GM12878 (cell line): Measurements from ENCODE around the gene NECTIN1. TPM values are rescaled to one million over a fixed set of nuclear protein-coding genes. Genes with fewer than 3 reads are reported as not detected.

ENCODE experiments used
- BCL11A ChIP-seq: IDR thresholded peaks from 2 replicates; pipeline ENCODE4 v1.6.1; 2011; ENCODE audit warnings: low read depth, low read length
- CTCF ChIP-seq, 3 experiments: IDR thresholded peaks in 2 of 3; conservative IDR thresholded peaks in 1 of 3; 2 replicates each; pipeline ENCODE4 v1.5.1; 2011; ENCODE audit warnings: low read depth in 3 of 3, low read length in 3 of 3, mild to moderate bottlenecking in 3 of 3, control low read depth in 2 of 3, moderate library complexity in 2 of 3, inconsistent platforms in 1 of 3, mixed read lengths in 1 of 3; ENCODE audit not compliant: control insufficient read depth in 2 of 3, insufficient read depth in 1 of 3; ENCODE audit errors: extremely low read depth in 1 of 3
- EZH2 ChIP-seq: IDR thresholded peaks from 2 replicates; pipeline ENCODE4 v1.6.1; 2012; ENCODE audit warnings: low read depth, mild to moderate bottlenecking, control low read depth, inconsistent platforms, low read length, borderline replicate concordance; ENCODE audit not compliant: control insufficient read depth
- KLF5 ChIP-seq: fragments of 450-650 bp; IDR thresholded peaks from 2 replicates; pipeline ENCODE4 v1.6.1; 2014; ENCODE audit warnings: mild to moderate bottlenecking; ENCODE audit not compliant: partially characterized antibody
- NFYA ChIP-seq: IDR thresholded peaks from 2 replicates; pipeline ENCODE4 v1.6.1; 2011; ENCODE audit warnings: low read depth, mild to moderate bottlenecking, low read length, improper control_type of control experiment, borderline replicate concordance
- PKNOX1 ChIP-seq: fragments of 450-650 bp; IDR thresholded peaks from 2 replicates; pipeline ENCODE4 v1.6.1; 2016; ENCODE audit warnings: mild to moderate bottlenecking
- RCOR1 ChIP-seq: conservative IDR thresholded peaks from 2 replicates; pipeline ENCODE4 v1.6.1; 2012; ENCODE audit warnings: low read depth, low read length, improper control_type of control experiment
- ZBTB4 ChIP-seq: fragments of 450-650 bp; formaldehyde crosslinking; IDR thresholded peaks from 2 replicates; pipeline ENCODE4 v1.4.0; 2022; ENCODE audit warnings: mild to moderate bottlenecking, moderate library complexity
- ZNF384 ChIP-seq: IDR thresholded peaks from 2 replicates; pipeline ENCODE4 v1.6.1; 2012; ENCODE audit warnings: low read depth, mild to moderate bottlenecking, low read length, improper control_type of control experiment, borderline replicate concordance
- ZNF687 ChIP-seq: fragments of 450-650 bp; IDR thresholded peaks from 2 replicates; pipeline ENCODE4 v1.6.1; 2017; ENCODE audit warnings: mild to moderate bottlenecking, moderate library complexity
- polyA plus RNA-seq, 11 experiments: library from polyadenylated mRNA; depleted of rRNA in 4 of 11; unstranded in 6 of 11; stranded (reverse) in 5 of 11; fragments of >200 nt; fragmentation: Nextera tagmentation in 4 of 11; fragmentation: Illumina TruSeq in 1 of 11; extraction: Ambion mirVana in 4 of 11; extraction: Trizol in 1 of 11; gene quantifications; 1 replicate in 1 of 11; 2 replicates in 10 of 11; pipeline versions ENCODE4 v1.2.1 to v1.2.3, GENCODE V29; 2011 to 2016; ENCODE audit warnings: inconsistent platforms in 2 of 11, missing spikeins in 2 of 11, low read depth in 1 of 11
- total RNA-seq, 4 experiments: library from RNA; depleted of rRNA in 3 of 4; stranded (reverse); fragments of >200 nt in 3 of 4; fragmentation: Illumina TruSeq in 1 of 4; extraction: Trizol in 1 of 4; gene quantifications; 2 replicates each; pipeline versions ENCODE4 v1.2.1 to v1.2.3, GENCODE V29; 2013 to 2021
- TF ChIP-seq, protein P1 (sequence below): fragments of 450-650 bp; IDR thresholded peaks from 2 replicates; pipeline ENCODE4 v1.6.1; 2017; ENCODE audit warnings: low read depth, mild to moderate bottlenecking, moderate library complexity
- TF ChIP-seq, protein P2 (sequence below): IDR thresholded peaks from 2 replicates; pipeline ENCODE4 v1.6.1; 2012; ENCODE audit warnings: mild to moderate bottlenecking, low read depth, low read length

NECTIN1 gene
- total and polyA plus RNA-seq, 10 of the 15 experiments (the other 5 are each of a cell fraction or from before 2014, with no cell fraction given), result 0.97 to 9.2 (median 2.3) TPM

GRCh38 chr11:119634301-119634700 lies 94.7 kb downstream of the NECTIN1 start (continued):
- TF ChIP-seq CTCF (IDR thresholded peaks at IDR 0.05 in 2 of 3, conservative IDR thresholded peaks at IDR 0.05 in 1 of 3; ENCODE audit: control insufficient read depth in 2 of 3, extremely low read depth in 1 of 3, insufficient read depth in 1 of 3, low read depth in 3 of 3, low read length in 3 of 3) (no peak), ZNF384 (no peak), ZNF687 (no peak), PKNOX1 (no peak), BCL11A (no peak), NFYA (no peak), RCOR1 (no peak), EZH2 (no peak), ZBTB4 (CRISPR knock-in tag) (no peak), KLF5 (no peak)
- TF ChIP-seq, protein P1, sequence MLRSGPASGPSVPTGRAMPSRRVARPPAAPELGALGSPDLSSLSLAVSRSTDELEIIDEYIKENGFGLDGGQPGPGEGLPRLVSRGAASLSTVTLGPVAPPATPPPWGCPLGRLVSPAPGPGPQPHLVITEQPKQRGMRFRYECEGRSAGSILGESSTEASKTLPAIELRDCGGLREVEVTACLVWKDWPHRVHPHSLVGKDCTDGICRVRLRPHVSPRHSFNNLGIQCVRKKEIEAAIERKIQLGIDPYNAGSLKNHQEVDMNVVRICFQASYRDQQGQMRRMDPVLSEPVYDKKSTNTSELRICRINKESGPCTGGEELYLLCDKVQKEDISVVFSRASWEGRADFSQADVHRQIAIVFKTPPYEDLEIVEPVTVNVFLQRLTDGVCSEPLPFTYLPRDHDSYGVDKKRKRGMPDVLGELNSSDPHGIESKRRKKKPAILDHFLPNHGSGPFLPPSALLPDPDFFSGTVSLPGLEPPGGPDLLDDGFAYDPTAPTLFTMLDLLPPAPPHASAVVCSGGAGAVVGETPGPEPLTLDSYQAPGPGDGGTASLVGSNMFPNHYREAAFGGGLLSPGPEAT, result no peak
- TF ChIP-seq, protein P2, sequence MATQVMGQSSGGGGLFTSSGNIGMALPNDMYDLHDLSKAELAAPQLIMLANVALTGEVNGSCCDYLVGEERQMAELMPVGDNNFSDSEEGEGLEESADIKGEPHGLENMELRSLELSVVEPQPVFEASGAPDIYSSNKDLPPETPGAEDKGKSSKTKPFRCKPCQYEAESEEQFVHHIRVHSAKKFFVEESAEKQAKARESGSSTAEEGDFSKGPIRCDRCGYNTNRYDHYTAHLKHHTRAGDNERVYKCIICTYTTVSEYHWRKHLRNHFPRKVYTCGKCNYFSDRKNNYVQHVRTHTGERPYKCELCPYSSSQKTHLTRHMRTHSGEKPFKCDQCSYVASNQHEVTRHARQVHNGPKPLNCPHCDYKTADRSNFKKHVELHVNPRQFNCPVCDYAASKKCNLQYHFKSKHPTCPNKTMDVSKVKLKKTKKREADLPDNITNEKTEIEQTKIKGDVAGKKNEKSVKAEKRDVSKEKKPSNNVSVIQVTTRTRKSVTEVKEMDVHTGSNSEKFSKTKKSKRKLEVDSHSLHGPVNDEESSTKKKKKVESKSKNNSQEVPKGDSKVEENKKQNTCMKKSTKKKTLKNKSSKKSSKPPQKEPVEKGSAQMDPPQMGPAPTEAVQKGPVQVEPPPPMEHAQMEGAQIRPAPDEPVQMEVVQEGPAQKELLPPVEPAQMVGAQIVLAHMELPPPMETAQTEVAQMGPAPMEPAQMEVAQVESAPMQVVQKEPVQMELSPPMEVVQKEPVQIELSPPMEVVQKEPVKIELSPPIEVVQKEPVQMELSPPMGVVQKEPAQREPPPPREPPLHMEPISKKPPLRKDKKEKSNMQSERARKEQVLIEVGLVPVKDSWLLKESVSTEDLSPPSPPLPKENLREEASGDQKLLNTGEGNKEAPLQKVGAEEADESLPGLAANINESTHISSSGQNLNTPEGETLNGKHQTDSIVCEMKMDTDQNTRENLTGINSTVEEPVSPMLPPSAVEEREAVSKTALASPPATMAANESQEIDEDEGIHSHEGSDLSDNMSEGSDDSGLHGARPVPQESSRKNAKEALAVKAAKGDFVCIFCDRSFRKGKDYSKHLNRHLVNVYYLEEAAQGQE, result no peak
- TF ChIP-seq, all 136 proteins: peak for 0
